ES-I3 (cell line): ENCODE measurements around the gene APRT.

Experiments used
- H3K36me3 ChIP-seq: 2 replicates; pipeline ENCODE4 v1.6.1; 2013; ENCODE audit warnings: mild to moderate bottlenecking, low read length, control low read depth, moderate library complexity; ENCODE audit not compliant: insufficient read depth
- H3K4me1 ChIP-seq: 2 replicates; pipeline ENCODE4 v1.6.1; 2013; ENCODE audit warnings: mild to moderate bottlenecking, control low read depth, low read length; ENCODE audit not compliant: insufficient read depth
- H3K9ac ChIP-seq: 2 replicates; pipeline ENCODE4 v1.6.1; 2013; ENCODE audit warnings: low read depth, mild to moderate bottlenecking, low read length, moderate library complexity
- H3K9me3 ChIP-seq: 2 replicates; pipeline ENCODE4 v1.6.1; 2013; ENCODE audit warnings: mild to moderate bottlenecking, low read length, moderate library complexity; ENCODE audit not compliant: control insufficient read depth, insufficient read depth

Gene APRT

GRCh38 chr16:88848557-88848956 lies 36.8 kb upstream of the APRT start:
- no peak overlapping the region for H3K9ac ChIP-seq
- H3K9me3 ChIP-seq: no peaks in the 10 kb centered on the region
- no peaks in the 10 kb centered on the region for H3K4me1 ChIP-seq
- H3K36me3 ChIP-seq: no peaks in the 10 kb centered on the region

GRCh38 chr16:88847654-88848053 lies 35.9 kb upstream of the APRT start:
- H3K4me1 ChIP-seq: no peaks in the 10 kb centered on the region
- H3K9me3 ChIP-seq: no peaks in the 10 kb centered on the region
- H3K9ac ChIP-seq: no peak overlapping the region
- no peaks in the 10 kb centered on the region for H3K36me3 ChIP-seq

GRCh38 chr16:88846088-88846487 lies 34.4 kb upstream of the APRT start:
- Histone ChIP-seq H3K9me3 (no peaks in the 10 kb centered on the region), H3K9ac (no peak overlapping the region), H3K36me3 (no peaks in the 10 kb centered on the region), H3K4me1 (no peaks in the 10 kb centered on the region)

GRCh38 chr16:88844419-88845036 lies 32.8 kb upstream of the APRT start:
- no peak overlapping the region for H3K9ac ChIP-seq
- H3K4me1 ChIP-seq: no peaks in the 10 kb centered on the region
- H3K36me3 ChIP-seq: no peaks in the 10 kb centered on the region
- no peaks in the 10 kb centered on the region for H3K9me3 ChIP-seq

- Histone ChIP-seq H3K9me3 (no peaks in the 10 kb centered on the region), H3K4me1 (no peaks in the 10 kb centered on the region), H3K36me3 (no peaks in the 10 kb centered on the region), H3K9ac (no peak overlapping the region)
Measured at GRCh38 chr16:88843256-88843655, 31.5 kb upstream of the APRT start.

GRCh38 chr16:88842806-88843205 lies 31.1 kb upstream of the APRT start:
- H3K9ac ChIP-seq: no peak overlapping the region
- no peaks in the 10 kb centered on the region for H3K36me3 ChIP-seq
- H3K9me3 ChIP-seq: no peaks in the 10 kb centered on the region
- H3K4me1 ChIP-seq: no peaks in the 10 kb centered on the region

GRCh38 chr16:88842308-88842756 lies 30.6 kb upstream of the APRT start:
- no peaks in the 10 kb centered on the region for H3K36me3 ChIP-seq
- no peaks in the 10 kb centered on the region for H3K9me3 ChIP-seq
- H3K9ac ChIP-seq: no peak overlapping the region
- H3K4me1 ChIP-seq: no peaks in the 10 kb centered on the region

GRCh38 chr16:88841521-88842307 lies 30.0 kb upstream of the APRT start:
- Histone ChIP-seq H3K9me3 (no peaks in the 10 kb centered on the region), H3K9ac (no peak overlapping the region), H3K36me3 (no peaks in the 10 kb centered on the region), H3K4me1 (no peaks in the 10 kb centered on the region)

- Histone ChIP-seq H3K36me3 (no peaks in the 10 kb centered on the region), H3K9ac (no peak overlapping the region), H3K4me1 (no peaks in the 10 kb centered on the region), H3K9me3 (no peaks in the 10 kb centered on the region)
Measured at GRCh38 chr16:88840600-88841215, 29.0 kb upstream of the APRT start.

GRCh38 chr16:88839745-88840599 lies 28.2 kb upstream of the APRT start:
- no peaks in the 10 kb centered on the region for H3K36me3 ChIP-seq
- H3K9ac ChIP-seq: no peak overlapping the region
- no peaks in the 10 kb centered on the region for H3K9me3 ChIP-seq
- H3K4me1 ChIP-seq: no peaks in the 10 kb centered on the region

- Histone ChIP-seq H3K9me3 (no peaks in the 10 kb centered on the region), H3K4me1 (no peaks in the 10 kb centered on the region), H3K36me3 (no peaks in the 10 kb centered on the region), H3K9ac (no peak overlapping the region)
Measured at GRCh38 chr16:88839026-88839529, 27.4 kb upstream of the APRT start.

GRCh38 chr16:88838566-88838965 lies 26.8 kb upstream of the APRT start:
- Histone ChIP-seq H3K4me1 (no peaks in the 10 kb centered on the region), H3K9me3 (no peaks in the 10 kb centered on the region), H3K9ac (no peak overlapping the region), H3K36me3 (no peaks in the 10 kb centered on the region)

- Histone ChIP-seq H3K4me1 (no peaks in the 10 kb centered on the region), H3K36me3 (no peaks in the 10 kb centered on the region), H3K9ac (no peak overlapping the region), H3K9me3 (no peaks in the 10 kb centered on the region)
Measured at GRCh38 chr16:88837806-88838205, 26.1 kb upstream of the APRT start.

GRCh38 chr16:88836791-88837190 lies 25.1 kb upstream of the APRT start:
- H3K36me3 ChIP-seq: no peaks in the 10 kb centered on the region
- H3K9ac ChIP-seq: no peak overlapping the region

More at GRCh38 chr16:88836791-88837190, 25.1 kb upstream of the APRT start:
- Histone ChIP-seq H3K4me1 (no peaks in the 10 kb centered on the region), H3K9me3 (no peaks in the 10 kb centered on the region)
